B cell (primary cell): ENCODE data around the gene DHX8. TPM values are rescaled to one million over a fixed set of nuclear protein-coding genes. Genes with fewer than 3 reads are reported as not detected.

Experiments used
- ATAC-seq: fragments of 200-7000 bp; cut with Tn5 transposase; one replicate; pipeline ENCODE4 v1.10.0; 2021; ENCODE audit warnings: low read depth, mild to moderate bottlenecking, moderate number of reproducible peaks, moderate library complexity
- CTCF ChIA-PET: fragments of 350-600 bp; sonication (Branson Sonifier 250); formaldehyde crosslinking; loops from one replicate; lab custom pipeline; 2021; ENCODE audit warnings: antibody characterized with exemption, inconsistent platforms; lab: Charles Lee
- POLR2A ChIA-PET: fragments of 350-600 bp; sonication (Branson Sonifier 250); formaldehyde crosslinking; loops from one replicate; lab custom pipeline; 2021; ENCODE audit warnings: antibody characterized with exemption; lab: Charles Lee
- DNase-seq: peaks from one replicate; pipeline ENCODE4 v3.0.0; 2013
- H2AFZ ChIP-seq: 2 replicates; pipeline ENCODE4 v1.6.1; 2012; ENCODE audit warnings: mild to moderate bottlenecking, low read depth, low read length; ENCODE audit not compliant: insufficient read depth, poor library complexity, severe bottlenecking
- H3K27ac ChIP-seq, 2 donors: 1 replicate in 1 of 2; 2 replicates in 1 of 2; pipeline ENCODE4 v1.5.1; 2012 to 2013; ENCODE audit warnings: low read length in 2 of 2, mild to moderate bottlenecking in 2 of 2, moderate library complexity in 1 of 2
- H3K27me3 ChIP-seq, 4 experiments: fragments of 200-600 bp in 1 of 4; sonication (generic) in 1 of 4; replicated peaks in 1 of 4; 1 replicate in 2 of 4; 2 replicates in 2 of 4; pipeline versions ENCODE4 v1.6.1 to v1.7.0; 2013 to 2016; ENCODE audit warnings: low read length in 3 of 4, mild to moderate bottlenecking in 2 of 4, mixed read lengths in 1 of 4, moderate library complexity in 1 of 4; ENCODE audit not compliant: insufficient read depth in 4 of 4, control insufficient read depth in 3 of 4; ENCODE audit errors: control extremely low read depth in 1 of 4
- H3K36me3 ChIP-seq, 2 experiments: replicated peaks in 1 of 2; 1 replicate in 1 of 2; 2 replicates in 1 of 2; pipeline versions ENCODE4 v1.6.1 to v1.7.1; 2013; ENCODE audit warnings: low read length in 1 of 2; ENCODE audit not compliant: insufficient read depth in 2 of 2, control insufficient read depth in 1 of 2; ENCODE audit errors: control extremely low read depth in 1 of 2, extremely low read depth in 1 of 2
- H3K4me1 ChIP-seq, 2 donors: fragments of 200-600 bp in 1 of 2; sonication (generic) in 1 of 2; 1 replicate in 1 of 2; 2 replicates in 1 of 2; pipeline versions ENCODE4 v1.5.1 to v1.6.1; 2013 to 2017; ENCODE audit warnings: low read length in 2 of 2; ENCODE audit not compliant: control insufficient read depth in 2 of 2, insufficient read depth in 2 of 2
- H3K4me2 ChIP-seq: replicated peaks from 2 replicates; pipeline ENCODE3; 2012; ENCODE audit warnings: mild to moderate bottlenecking, low read depth, low read length; ENCODE audit not compliant: poor library complexity, severe bottlenecking
- H3K4me3 ChIP-seq, 5 experiments: fragments of 200-600 bp in 1 of 5; sonication (generic) in 1 of 5; 1 replicate in 3 of 5; 2 replicates in 2 of 5; pipeline versions ENCODE4 v1.5.1 to v1.7.0; 2011 to 2016; ENCODE audit warnings: low read length in 4 of 5, mild to moderate bottlenecking in 4 of 5, low read depth in 2 of 5, control low read depth in 1 of 5, moderate library complexity in 1 of 5; ENCODE audit not compliant: insufficient read depth in 1 of 5; ENCODE audit errors: control extremely low read depth in 1 of 5, extremely low read depth in 1 of 5
- H3K79me2 ChIP-seq: fragments of 200-600 bp; sonication (generic); one replicate; pipeline ENCODE4 v1.6.0; 2016; ENCODE audit warnings: low read length; ENCODE audit not compliant: control insufficient read depth, insufficient read depth
- H3K9ac ChIP-seq: fragments of 200-600 bp; sonication (generic); 2 replicates; pipeline ENCODE4 v1.6.1; 2017; ENCODE audit warnings: mild to moderate bottlenecking, low read length, moderate library complexity
- H3K9me3 ChIP-seq, 3 donors: one replicate each; pipeline versions ENCODE4 v1.6.1 to v1.7.1; 2013; ENCODE audit warnings: low read length in 2 of 3; ENCODE audit not compliant: control insufficient read depth in 2 of 3, insufficient read depth in 1 of 3; ENCODE audit errors: control extremely low read depth in 1 of 3
- H4K20me1 ChIP-seq: 2 replicates; pipeline ENCODE4 v1.6.0; 2012; ENCODE audit warnings: mild to moderate bottlenecking, low read length; ENCODE audit not compliant: insufficient read depth, control insufficient read depth, poor library complexity, severe bottlenecking
- H3K27ac Mint-ChIP-seq: one replicate; pipeline ENCODE4 v1.8.0; 2021; ENCODE audit warnings: mixed read lengths
- H3K27me3 Mint-ChIP-seq: one replicate; pipeline ENCODE4 v1.8.0; 2021; ENCODE audit warnings: mixed read lengths
- H3K4me1 Mint-ChIP-seq: one replicate; pipeline ENCODE4 v1.8.0; 2021; ENCODE audit warnings: mixed read lengths
- H3K4me3 Mint-ChIP-seq: one replicate; pipeline ENCODE4 v1.8.0; 2021; ENCODE audit warnings: mixed read lengths
- H3K9me3 Mint-ChIP-seq: one replicate; pipeline ENCODE4 v1.8.0; 2022; ENCODE audit warnings: mixed read lengths; ENCODE audit not compliant: insufficient read depth
- CTCF ChIP-seq: fragments of 200-600 bp; IDR thresholded peaks from one replicate; pipeline ENCODE4 v1.8.0; 2022; ENCODE audit warnings: antibody characterized with exemption, mild to moderate bottlenecking
- EZH2 ChIP-seq: IDR thresholded peaks from 2 replicates; pipeline ENCODE4 v1.6.1; 2012; ENCODE audit warnings: borderline replicate concordance, low read depth, mild to moderate bottlenecking, moderate library complexity, low read length; ENCODE audit not compliant: insufficient read depth, poor library complexity, severe bottlenecking
- WGBS: methylation state at CpG from one replicate; pipeline ENCODE4 v1.1.5; 2013; ENCODE audit warnings: missing lambda C conversion rate; ENCODE audit not compliant: insufficient coverage; 5-methylcytosine and 5-hydroxymethylcytosine counted together
- intact Hi-C: fragments of 100-400 bp; cut with micrococcal nuclease; formaldehyde crosslinking; loops from one replicate; pipeline ENCODE4 v1.10.0; 2022
- polyA plus RNA-seq: library from polyadenylated mRNA; depleted of rRNA; stranded (reverse); fragments of >200 nt; gene quantifications from 2 replicates; pipeline ENCODE4 v1.2.3, GENCODE V29; 2012
- total RNA-seq, 2 donors: library from RNA; stranded (reverse); fragments of 120-200 nt in 1 of 2; gene quantifications; 1 replicate in 1 of 2; 2 replicates in 1 of 2; pipeline versions ENCODE4 v1.2.3 to v1.2.4, GENCODE V29; 2013 to 2022

Gene DHX8
- total and polyA plus RNA-seq, 2 donors (not counting 1 experiment from before 2014, with no cell fraction given): 17.9 to 63.3 TPM

- H3K9me3 Mint-ChIP-seq: no peaks in the 10 kb centered on the region
- Histone ChIP-seq H4K20me1 (no peaks in the 10 kb centered on the region), H3K4me2 (no peak overlapping the region), H2AFZ (no peak overlapping the region), H3K36me3 (no peaks in the 10 kb centered on the region), H3K27me3 (peaks cover 0 to 15% (median 0%) of the 10 kb centered on the region in 4 experiments), H3K9ac (no peak overlapping the region), H3K27ac (no peak overlapping the region), H3K4me3 (no peak overlapping the region), H3K9me3 (no peaks in the 10 kb centered on the region), H3K4me1 (peaks cover 0 to under 1% of the 10 kb centered on the region in 2 donors), H3K79me2 (no peaks in the 10 kb centered on the region)
- TF ChIP-seq EZH2: no peak
- no peak for TF ChIP-seq CTCF
- ChIA-PET POLR2A (no interaction called here), CTCF (interaction anchor here (9.1 kb wide), 1 partner anchor 191 kb away, joined by 153 read pairs; the partner anchor contains the start of gene SOST)
- H3K4me3 Mint-ChIP-seq: no peak overlapping the region
- H3K27ac Mint-ChIP-seq: no peak overlapping the region
- no peak for DNase-seq
- H3K4me1 Mint-ChIP-seq: peaks cover 2% of the 10 kb centered on the region
- intact Hi-C loops: loop anchor here (10.0 kb wide), 1 partner anchor 178 kb away; the partner anchor contains the start of gene ARL4D
- WGBS: 90% methylated on average over 3 of the region's 5 CpGs
- ATAC-seq: no peak
- peaks cover 9% of the 10 kb centered on the region for H3K27me3 Mint-ChIP-seq
Observed at GRCh38 chr17:43572368-43572980, 88.7 kb downstream of the DHX8 start.

GRCh38 chr17:43573579-43574321 lies 90.0 kb downstream of the DHX8 start:
- CTCF ChIA-PET: interaction anchor here (0.7 to 9.1 kb wide), 6 partner anchors 16 to 272 kb away, joined by 3 to 153 read pairs (median 4); partner anchors contain the start of gene SOST
- no peak for ATAC-seq

More at GRCh38 chr17:43573579-43574321, 90.0 kb downstream of the DHX8 start:
- peaks cover 9% of the 10 kb centered on the region for H3K27me3 Mint-ChIP-seq
- peaks cover 0 to 15% (median 0%) of the 10 kb centered on the region in 4 experiments for H3K27me3 ChIP-seq
- no peak overlapping the region for H2AFZ ChIP-seq
- H3K27ac Mint-ChIP-seq: no peak overlapping the region
- peaks cover 14% of the 10 kb centered on the region for H3K4me1 Mint-ChIP-seq
- no peak overlapping the region for H3K27ac ChIP-seq
- no peak for DNase-seq
- POLR2A ChIA-PET: no interaction called here
- no peak overlapping the region for H3K4me3 Mint-ChIP-seq
- H3K4me3 ChIP-seq: no peak overlapping the region
- intact Hi-C loops: loop anchor here (10.0 kb wide), 1 partner anchor 179 kb away; the partner anchor contains the start of gene ARL4D
- peaks cover 11 to 13% of the 10 kb centered on the region in 2 donors for H3K4me1 ChIP-seq
- no peak for TF ChIP-seq CTCF
- TF ChIP-seq EZH2: no peak
- no peaks in the 10 kb centered on the region for H3K79me2 ChIP-seq
- H3K9me3 Mint-ChIP-seq: no peaks in the 10 kb centered on the region
- H3K9ac ChIP-seq: no peak overlapping the region
- H3K36me3 ChIP-seq: no peaks in the 10 kb centered on the region
- WGBS: 69% methylated on average over 5 of the region's 7 CpGs
- H4K20me1 ChIP-seq: no peaks in the 10 kb centered on the region
- no peaks in the 10 kb centered on the region for H3K9me3 ChIP-seq
- no peak overlapping the region for H3K4me2 ChIP-seq
